Spinal cord (tissue), 10 donors: Measurements from ENCODE around the gene HDHD3. TPM values are rescaled to one million over a fixed set of nuclear protein-coding genes. Genes with fewer than 3 reads are reported as not detected.

Source experiments
- DNase-seq, 6 donors: peaks; one replicate each; pipeline versions ENCODE4 v3.0.0 to v3.0.0-alpha.2; 2013 to 2015; ENCODE audit warnings: low spot score in 6 of 6, low read depth in 4 of 6
- H3K27ac ChIP-seq: one replicate; pipeline ENCODE4 v1.5.1; 2013; ENCODE audit warnings: low read depth, low read length, control low read depth
- H3K27me3 ChIP-seq: one replicate; pipeline ENCODE4 v1.6.1; 2013; ENCODE audit warnings: low read length; ENCODE audit not compliant: control insufficient read depth, insufficient read depth
- H3K36me3 ChIP-seq: one replicate; pipeline ENCODE4 v1.6.1; 2013; ENCODE audit warnings: low read length; ENCODE audit not compliant: control insufficient read depth, insufficient read depth
- H3K4me1 ChIP-seq: one replicate; pipeline ENCODE4 v1.6.1; 2013; ENCODE audit warnings: low read length; ENCODE audit not compliant: control insufficient read depth, insufficient read depth
- H3K4me3 ChIP-seq: one replicate; pipeline ENCODE4 v1.5.1; 2013; ENCODE audit warnings: low read depth, low read length, control low read depth
- H3K9me3 ChIP-seq: one replicate; pipeline ENCODE4 v1.6.1; 2013; ENCODE audit warnings: low read length; ENCODE audit not compliant: control insufficient read depth, insufficient read depth
- WGBS: methylation state at CpG from one replicate; pipeline ENCODE4 v1.1.5; 2013; ENCODE audit warnings: missing lambda C conversion rate; ENCODE audit not compliant: insufficient coverage; 5-methylcytosine and 5-hydroxymethylcytosine counted together
- polyA plus RNA-seq, 2 donors: library from polyadenylated mRNA; unstranded; fragments of 120-200 nt; gene quantifications; one replicate each; pipeline ENCODE4 v1.2.1, GENCODE V29; 2013; ENCODE audit not compliant: insufficient read length in 2 of 2
- total RNA-seq, 2 donors: library from RNA; depleted of rRNA in 1 of 2; stranded (reverse); fragments of 120-200 nt in 1 of 2; fragments of >200 nt in 1 of 2; gene quantifications; one replicate each; pipeline versions ENCODE4 v1.2.3 to v1.2.4, GENCODE V29; 2013 to 2014
- donor health status: healthy.

HDHD3 gene
- total and polyA plus RNA-seq, 4 donors, result 9.6 to 15.4 (median 13.8) TPM

DNA sequence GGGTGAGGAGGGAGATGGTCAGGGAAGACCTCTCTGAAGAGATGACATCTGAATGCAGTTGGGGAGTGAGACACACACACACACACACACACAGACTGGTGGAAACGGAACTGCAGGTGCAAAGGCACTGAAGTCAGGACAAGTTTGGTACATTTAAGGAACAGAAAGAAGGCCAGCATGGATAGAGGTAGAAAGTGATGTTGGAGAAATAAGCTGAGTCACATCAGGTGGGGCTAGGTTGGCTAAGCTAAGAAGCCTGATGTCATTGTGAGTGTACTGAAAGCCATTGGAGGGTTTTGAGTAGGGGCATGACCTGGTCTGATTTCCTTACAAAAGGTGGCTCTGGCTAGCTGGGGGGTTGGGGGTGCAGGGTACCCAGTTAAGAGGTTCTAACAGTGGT is 24.4 kb downstream of the HDHD3 start:
- peaks cover 57% of the 10 kb centered on the region for H3K27me3 ChIP-seq
- H3K4me3 ChIP-seq, result no peak overlapping the region
- H3K36me3 ChIP-seq, result no peaks in the 10 kb centered on the region
- peaks cover 9% of the 10 kb centered on the region for H3K4me1 ChIP-seq
- no peaks in the 10 kb centered on the region for H3K9me3 ChIP-seq
- DNase-seq, result no peak
- no CpG with 5 or more reads among the region's 1 CpG for WGBS
- H3K27ac ChIP-seq, result no peak overlapping the region

DNA sequence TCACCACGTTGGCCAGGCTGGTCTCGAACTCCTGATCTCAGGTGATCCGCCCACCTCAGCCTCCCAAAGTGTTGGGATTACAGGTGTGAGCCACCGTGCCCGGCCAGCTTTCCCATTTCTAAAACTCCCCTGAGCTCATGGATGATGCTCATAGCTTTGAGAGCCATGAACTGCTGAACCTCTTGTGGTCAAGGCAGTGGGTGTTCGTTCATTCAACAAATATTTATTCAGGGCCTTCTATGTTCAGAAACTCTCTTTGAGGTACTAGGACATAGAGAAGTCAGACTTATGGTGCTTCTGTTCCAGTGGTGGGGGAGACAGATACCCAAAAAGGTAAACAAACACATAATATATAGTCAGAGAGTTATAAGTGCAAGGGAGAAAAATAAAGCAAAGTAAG is 24.8 kb downstream of the HDHD3 start:
- no peak for DNase-seq
- no peaks in the 10 kb centered on the region for H3K9me3 ChIP-seq
- H3K27ac ChIP-seq, result no peak overlapping the region
- H3K4me3 ChIP-seq, result no peak overlapping the region
- peaks cover 57% of the 10 kb centered on the region for H3K27me3 ChIP-seq
- H3K36me3 ChIP-seq, result no peaks in the 10 kb centered on the region
- H3K4me1 ChIP-seq, result peaks cover 9% of the 10 kb centered on the region
- WGBS, result 100% methylated on average over 2 of the region's 6 CpGs

DNA sequence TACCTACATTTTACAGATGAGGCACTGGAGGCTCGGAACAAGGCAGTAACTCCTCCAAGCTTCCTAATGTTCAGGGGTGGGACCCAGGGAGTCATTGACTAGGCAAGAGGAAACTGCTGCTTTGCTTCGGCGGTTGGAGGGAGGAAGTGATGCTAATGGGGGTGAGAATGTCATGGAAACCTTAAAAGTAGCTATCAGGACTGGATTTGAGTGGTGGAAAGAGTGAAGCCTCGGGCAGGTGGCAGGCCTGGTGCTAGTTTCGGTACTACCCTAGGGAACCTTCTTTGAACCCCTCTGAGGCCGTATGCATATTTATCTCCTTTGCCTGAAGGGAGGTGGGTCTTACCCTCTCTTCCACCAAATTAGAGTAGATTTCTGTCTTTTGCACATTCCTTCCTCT is 25.8 kb downstream of the HDHD3 start:
- Histone ChIP-seq H3K27me3 (peaks cover 57% of the 10 kb centered on the region), H3K27ac (no peak overlapping the region), H3K4me3 (no peak overlapping the region), H3K9me3 (no peaks in the 10 kb centered on the region), H3K36me3 (no peaks in the 10 kb centered on the region), H3K4me1 (peaks cover 9% of the 10 kb centered on the region)
- 53% methylated on average over 6 of the region's 6 CpGs for WGBS
- no peak for DNase-seq

- Histone ChIP-seq H3K4me3 (peak overlapping the region; percentile 18), H3K27ac (no peak overlapping the region), H3K9me3 (no peaks in the 10 kb centered on the region), H3K4me1 (peaks cover 9% of the 10 kb centered on the region), H3K27me3 (peaks cover 54% of the 10 kb centered on the region), H3K36me3 (no peaks in the 10 kb centered on the region)
- 18% methylated on average over 8 of the region's 14 CpGs for WGBS
- DNase-seq, result no peak
These were observed 26.6 kb downstream of the HDHD3 start for GRCh38 chr9:113350107-113350661.

- H3K9me3 ChIP-seq, result no peaks in the 10 kb centered on the region
- no peak within 1 kb of the TSS for H3K27ac ChIP-seq
- H3K27me3 ChIP-seq, result peaks cover 53% of the 10 kb centered on the region
- WGBS, result under 1% methylated on average over 71 of the region's 71 CpGs
- H3K36me3 ChIP-seq, result no peaks in the 10 kb centered on the region
- DNase-seq, result no peak
- H3K4me3 ChIP-seq, result peak within 1 kb of the TSS; percentile 18
- H3K4me1 ChIP-seq, result peaks cover 10% of the 10 kb centered on the region
These were observed 27.2 kb downstream of the HDHD3 start, which contains the start of gene BSPRY for GRCh38 chr9:113349445-113350094. Gene BSPRY (plus strand): TSS chr9:113349541. CDS start chr9:113349580, 39 bp downstream.

DNA sequence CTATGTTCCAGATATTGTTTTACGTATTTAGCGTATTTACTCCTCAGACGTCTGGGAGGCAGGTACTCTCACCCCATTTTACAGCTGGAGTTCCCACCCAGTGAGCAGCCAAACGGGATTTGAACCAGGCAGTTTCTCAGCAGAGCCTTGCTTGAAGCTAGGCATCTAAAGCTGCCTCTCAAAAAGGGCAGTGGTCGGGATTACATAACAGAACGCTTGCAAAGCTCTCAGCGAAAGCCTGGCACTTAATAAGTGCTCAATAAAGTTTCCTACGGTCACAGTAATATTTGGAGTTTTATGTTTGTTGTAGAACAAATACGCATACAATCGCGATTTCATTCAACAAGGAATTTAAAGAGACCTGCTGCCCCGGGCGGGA is 27.7 kb downstream of the HDHD3 start:
- DNase-seq, result peak in 1 of 6 donors; percentile 2
- H3K27me3 ChIP-seq, result peaks cover 52% of the 10 kb centered on the region
- 15% methylated on average over 12 of the region's 13 CpGs for WGBS
- no peaks in the 10 kb centered on the region for H3K9me3 ChIP-seq
- H3K36me3 ChIP-seq, result no peaks in the 10 kb centered on the region
- peaks cover 15% of the 10 kb centered on the region for H3K4me1 ChIP-seq
- no peak overlapping the region for H3K27ac ChIP-seq
- H3K4me3 ChIP-seq, result no peak overlapping the region

DNA sequence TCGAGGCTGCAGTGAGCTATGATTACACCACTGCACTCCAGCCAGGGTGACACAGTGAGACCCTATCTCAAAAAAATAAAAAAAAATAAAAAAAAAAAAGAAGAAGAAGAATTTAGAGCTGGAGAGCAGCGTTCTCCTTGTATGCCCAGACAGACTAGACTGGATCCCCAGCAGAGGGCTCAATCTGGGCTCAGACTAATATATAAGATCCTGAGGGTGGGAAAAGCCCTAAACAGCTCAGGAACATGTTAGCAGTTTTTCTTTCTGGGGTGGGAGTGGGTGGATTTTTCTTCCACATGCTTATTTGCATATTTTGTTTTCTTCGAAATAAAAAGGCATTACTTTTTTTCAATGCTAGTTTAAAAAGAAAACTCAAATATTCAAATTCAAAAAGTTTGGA is 28.3 kb downstream of the HDHD3 start:
- 86% methylated on average over 1 of the region's 3 CpGs for WGBS
- peaks cover 18% of the 10 kb centered on the region for H3K4me1 ChIP-seq
- DNase-seq, result no peak
- H3K4me3 ChIP-seq, result no peak overlapping the region
- peaks cover 48% of the 10 kb centered on the region for H3K27me3 ChIP-seq
- no peak overlapping the region for H3K27ac ChIP-seq
- no peaks in the 10 kb centered on the region for H3K36me3 ChIP-seq
- no peaks in the 10 kb centered on the region for H3K9me3 ChIP-seq

GRCh38 chr9:113345671-113346070 is 31.1 kb downstream of the HDHD3 start:
- H3K4me1 ChIP-seq, result peaks cover 18% of the 10 kb centered on the region
- no peaks in the 10 kb centered on the region for H3K36me3 ChIP-seq
- no peaks in the 10 kb centered on the region for H3K9me3 ChIP-seq
- H3K4me3 ChIP-seq, result no peak overlapping the region
- H3K27ac ChIP-seq, result peak overlapping the region; percentile 22
- DNase-seq, result no peak
- peaks cover 25% of the 10 kb centered on the region for H3K27me3 ChIP-seq
- WGBS, result no CpG with 5 or more reads among the region's 1 CpG

DNA sequence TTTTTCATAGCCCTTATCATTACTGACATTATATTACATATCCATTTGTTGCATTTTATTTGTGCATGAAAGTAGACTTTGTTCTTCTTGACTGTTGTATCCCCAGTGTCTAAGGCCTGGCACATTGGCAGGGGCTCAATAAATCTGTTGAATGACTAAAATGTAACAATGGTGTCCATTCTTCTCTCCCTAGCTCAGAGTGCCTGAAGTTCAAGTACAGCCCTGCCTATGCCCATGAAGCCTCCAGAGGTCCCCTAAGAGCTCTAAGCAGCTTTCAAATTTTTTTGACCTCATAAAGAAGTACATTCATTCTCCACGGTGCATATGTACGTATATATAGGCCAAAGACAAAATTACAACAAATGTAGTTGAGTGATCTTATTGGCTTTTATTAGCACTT is 31.6 kb downstream of the HDHD3 start:
- peak in 1 of 6 donors; percentile 42 for DNase-seq

DNA sequence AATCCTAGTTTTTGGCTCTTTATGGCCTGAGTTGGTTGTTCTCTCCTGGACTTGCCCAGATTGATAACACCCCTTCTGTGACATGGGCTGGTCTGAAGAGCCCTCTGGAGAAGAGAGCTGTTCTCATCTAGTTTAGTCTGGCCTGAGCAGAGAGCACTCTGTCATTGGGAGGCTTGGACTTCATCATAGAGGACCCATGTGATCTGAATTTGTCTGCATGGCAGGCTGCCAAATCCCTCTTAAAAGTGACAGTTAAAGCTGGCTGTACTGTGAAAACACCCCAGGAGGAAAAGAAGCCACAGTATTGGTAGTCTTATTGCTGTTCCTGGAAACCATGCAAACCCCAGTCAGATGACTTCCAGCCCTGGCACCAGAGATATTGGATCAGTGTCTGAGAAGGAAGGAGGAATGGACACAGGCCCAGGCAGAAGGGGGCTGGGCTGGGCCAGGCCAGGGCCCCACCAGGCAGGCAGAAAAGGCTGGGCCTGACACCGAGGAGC is 33.0 kb downstream of the HDHD3 start:
- H3K9me3 ChIP-seq, result no peaks in the 10 kb centered on the region
- 20% methylated on average over 1 of the region's 1 CpG for WGBS
- H3K4me3 ChIP-seq, result no peak overlapping the region
- H3K27me3 ChIP-seq, result peaks cover 9% of the 10 kb centered on the region
- peak in 5 of 6 donors; percentile 36 to 89 (median 65) for DNase-seq
- H3K27ac ChIP-seq, result peak overlapping the region; percentile 86
- H3K4me1 ChIP-seq, result peaks cover 18% of the 10 kb centered on the region
- no peaks in the 10 kb centered on the region for H3K36me3 ChIP-seq

More for the DNA sequence above, 31.6 kb downstream of the HDHD3 start:
- Histone ChIP-seq H3K27ac (peak overlapping the region; percentile 86), H3K9me3 (no peaks in the 10 kb centered on the region), H3K4me3 (no peak overlapping the region), H3K36me3 (no peaks in the 10 kb centered on the region), H3K4me1 (peaks cover 14% of the 10 kb centered on the region), H3K27me3 (peaks cover 20% of the 10 kb centered on the region)
- WGBS, result no CpG with 5 or more reads among the region's 2 CpGs
